Gastrocnemius medialis (tissue), 4 donors: ENCODE data around the gene VIPR2. TPM values are rescaled to one million over a fixed set of nuclear protein-coding genes. Genes with fewer than 3 reads are reported as not detected.
A peak's percentile ranks its signal among the peaks of the same experiment; 100 is the strongest.

Experiments
- ATAC-seq, 2 donors: fragments of 150-250 bp; one replicate each; pipeline ENCODE4 v1.9.1; 2016
- DNase-seq, 2 donors: peaks; one replicate each; pipeline ENCODE4 v3.0.0-alpha.2; 2019
- H3K27ac ChIP-seq, 4 donors: fragments of 200-600 bp; sonication (generic); 1 replicate in 1 of 4; 2 replicates in 3 of 4; pipeline ENCODE4 v1.5.1; 2016 to 2018; ENCODE audit warnings: mild to moderate bottlenecking in 2 of 4, moderate library complexity in 1 of 4
- H3K27me3 ChIP-seq, 3 donors: fragments of 200-600 bp; sonication (generic) in 2 of 3; 1 replicate in 1 of 3; 2 replicates in 2 of 3; pipeline versions ENCODE4 v1.5.1 to v1.6.0; 2016 to 2019; ENCODE audit warnings: mild to moderate bottlenecking in 1 of 3, moderate library complexity in 1 of 3
- H3K36me3 ChIP-seq, 2 donors: fragments of 200-600 bp; sonication (generic) in 1 of 2; one replicate each; pipeline ENCODE4 v1.5.1; 2017 to 2018
- H3K4me1 ChIP-seq, 2 donors: fragments of 200-600 bp; sonication (generic) in 1 of 2; one replicate each; pipeline ENCODE4 v1.5.1; 2016 to 2017; ENCODE audit warnings: mild to moderate bottlenecking in 2 of 2
- H3K4me3 ChIP-seq, 4 donors: fragments of 200-600 bp; sonication (generic) in 3 of 4; 1 replicate in 1 of 4; 2 replicates in 3 of 4; pipeline ENCODE4 v1.5.1; 2016 to 2019; ENCODE audit warnings: mild to moderate bottlenecking in 2 of 4
- H3K9me3 ChIP-seq, 3 donors: fragments of 200-600 bp; sonication (generic) in 2 of 3; 1 replicate in 1 of 3; 2 replicates in 2 of 3; pipeline ENCODE4 v1.5.1; 2016 to 2019
- CTCF ChIP-seq, 5 experiments: fragments of 450-650 bp in 3 of 5; fragments of 200-600 bp in 2 of 5; sonication (generic) in 2 of 5; IDR thresholded peaks in 4 of 5; conservative IDR thresholded peaks in 1 of 5; 1 replicate in 4 of 5; 2 replicates in 1 of 5; pipeline ENCODE4 v1.5.1; 2016 to 2019; ENCODE audit warnings: antibody characterized with exemption in 5 of 5, mild to moderate bottlenecking in 3 of 5, moderate library complexity in 3 of 5
- POLR2A ChIP-seq, 2 donors: fragments of 450-650 bp; IDR thresholded peaks; one replicate each; pipeline ENCODE4 v1.6.1; 2017; ENCODE audit warnings: antibody characterized with exemption in 2 of 2, mild to moderate bottlenecking in 2 of 2, moderate library complexity in 2 of 2
- in situ Hi-C, 4 donors: fragments of 200-750 bp; cut with MboI; loops; one replicate each; pipeline versions ENCODE4 v1.15.0 to v1.8.0; 2017; ENCODE audit warnings: low sequenced_read_pairs in 4 of 4
- intact Hi-C: fragments of 100-400 bp; cut with DNase I; formaldehyde crosslinking; loops from one replicate; pipeline ENCODE4 v1.15.1; 2023; ENCODE audit warnings: low total_unique reads
- total RNA-seq, 4 donors: library from RNA; depleted of rRNA; stranded (reverse); fragments of >200 nt; gene quantifications; one replicate each; pipeline versions ENCODE4 v1.1.0 to v1.2.3, GENCODE V29; 2016

The VIPR2 gene
- total RNA-seq, 4 donors from 2014 or later, result 0.39 to 2.2 (median 0.80) TPM

GRCh38 chr7:158997110-158997453 is 147.6 kb downstream of the VIPR2 start:
- intact Hi-C loops (no loop called here), in situ Hi-C loops (no loop called here)
- Histone ChIP-seq H3K9me3 (no peaks in the 10 kb centered on the region), H3K4me1 (no peaks in the 10 kb centered on the region), H3K27me3 (peaks cover 14 to 34% (median 24%) of the 10 kb centered on the region in 3 donors), H3K27ac (no peak overlapping the region), H3K4me3 (peak overlapping the region in 2 of 4 donors; percentile 4 to 33), H3K36me3 (no peaks in the 10 kb centered on the region)
- ATAC-seq, result no peak
- DNase-seq, result no peak
- no peak for TF ChIP-seq POLR2A (IDR thresholded peaks at IDR 0.05)
- TF ChIP-seq CTCF (IDR thresholded peaks at IDR 0.05 in 4 of 5, conservative IDR thresholded peaks at IDR 0.05 in 1 of 5), result no peak

GRCh38 chr7:158996214-158997109 is 148.2 kb downstream of the VIPR2 start:
- H3K36me3 ChIP-seq, result no peaks in the 10 kb centered on the region
- intact Hi-C loops, result no loop called here
- DNase-seq, result no peak
- H3K4me3 ChIP-seq, result peak overlapping the region in 1 of 4 donors; percentile 4
- ATAC-seq, result no peak
- H3K4me1 ChIP-seq, result no peaks in the 10 kb centered on the region
- in situ Hi-C loops, result no loop called here
- H3K27me3 ChIP-seq, result peaks cover 18 to 40% (median 30%) of the 10 kb centered on the region in 3 donors
- H3K9me3 ChIP-seq, result no peaks in the 10 kb centered on the region
- no peak overlapping the region for H3K27ac ChIP-seq
- TF ChIP-seq CTCF (IDR thresholded peaks at IDR 0.05 in 4 of 5, conservative IDR thresholded peaks at IDR 0.05 in 1 of 5), result no peak
- no peak for TF ChIP-seq POLR2A (IDR thresholded peaks at IDR 0.05)

GRCh38 chr7:158995514-158995913 is 149.2 kb downstream of the VIPR2 start:
- Histone ChIP-seq H3K27me3 (peaks cover 23 to 48% (median 34%) of the 10 kb centered on the region in 3 donors), H3K4me1 (no peaks in the 10 kb centered on the region), H3K9me3 (no peaks in the 10 kb centered on the region), H3K4me3 (no peak overlapping the region), H3K27ac (no peak overlapping the region), H3K36me3 (no peaks in the 10 kb centered on the region)
- in situ Hi-C loops (no loop called here), intact Hi-C loops (no loop called here)
- TF ChIP-seq CTCF (IDR thresholded peaks at IDR 0.05 in 4 of 5, conservative IDR thresholded peaks at IDR 0.05 in 1 of 5) (no peak), POLR2A (IDR thresholded peaks at IDR 0.05) (no peak)
- DNase-seq (no peak), ATAC-seq (no peak)

GRCh38 chr7:158994687-158995086 is 150.0 kb downstream of the VIPR2 start:
- in situ Hi-C loops, result no loop called here
- no peak overlapping the region for H3K27ac ChIP-seq
- no peak overlapping the region for H3K4me3 ChIP-seq
- no peak for DNase-seq
- no peak for ATAC-seq
- H3K9me3 ChIP-seq, result no peaks in the 10 kb centered on the region
- intact Hi-C loops, result no loop called here
- H3K27me3 ChIP-seq, result peaks cover 28 to 51% (median 34%) of the 10 kb centered on the region in 3 donors
- TF ChIP-seq POLR2A (IDR thresholded peaks at IDR 0.05), result no peak
- no peak for TF ChIP-seq CTCF (IDR thresholded peaks at IDR 0.05 in 4 of 5, conservative IDR thresholded peaks at IDR 0.05 in 1 of 5)
- H3K36me3 ChIP-seq, result no peaks in the 10 kb centered on the region
- H3K4me1 ChIP-seq, result no peaks in the 10 kb centered on the region
